Breast epithelium (tissue), 3 donors: ENCODE results near the gene LYPD4.

Experiments
- CTCF ChIP-seq, 3 donors: fragments of 450-650 bp; IDR thresholded peaks; one replicate each; pipeline ENCODE4 v1.5.1; 2016 to 2017; ENCODE audit warnings: antibody characterized with exemption in 3 of 3, mild to moderate bottlenecking in 3 of 3, moderate library complexity in 3 of 3
- POLR2A ChIP-seq: fragments of 450-650 bp; IDR thresholded peaks from one replicate; pipeline ENCODE4 v1.6.1; 2016; ENCODE audit warnings: antibody characterized with exemption, mild to moderate bottlenecking, moderate library complexity
- POLR2AphosphoS5 ChIP-seq, 3 donors: sonication (generic); formaldehyde crosslinking; IDR thresholded peaks; one replicate each; pipeline ENCODE4 v1.6.1; 2017; ENCODE audit warnings: antibody characterized with exemption in 3 of 3

GRCh38 chr19:41886761-41887710, 42.6 kb upstream of the LYPD4 start:
- TF ChIP-seq POLR2A (no peak), CTCF (IDR thresholded peaks at IDR 0.05) (no peak), POLR2AphosphoS5 (IDR thresholded peaks at IDR 0.05) (no peak)
